C4-2B (cell line): ENCODE results near the gene GYPC.

ENCODE experiments used
- ZFX ChIP-seq: fragments of 450-650 bp; IDR thresholded peaks from 2 replicates; pipeline ENCODE4 v1.6.1; 2017
- TF ChIP-seq, protein P1 (sequence below): fragments of 450-650 bp; conservative IDR thresholded peaks from 2 replicates; pipeline ENCODE4 v1.5.1; 2017; ENCODE audit warnings: mild to moderate bottlenecking

DNA sequence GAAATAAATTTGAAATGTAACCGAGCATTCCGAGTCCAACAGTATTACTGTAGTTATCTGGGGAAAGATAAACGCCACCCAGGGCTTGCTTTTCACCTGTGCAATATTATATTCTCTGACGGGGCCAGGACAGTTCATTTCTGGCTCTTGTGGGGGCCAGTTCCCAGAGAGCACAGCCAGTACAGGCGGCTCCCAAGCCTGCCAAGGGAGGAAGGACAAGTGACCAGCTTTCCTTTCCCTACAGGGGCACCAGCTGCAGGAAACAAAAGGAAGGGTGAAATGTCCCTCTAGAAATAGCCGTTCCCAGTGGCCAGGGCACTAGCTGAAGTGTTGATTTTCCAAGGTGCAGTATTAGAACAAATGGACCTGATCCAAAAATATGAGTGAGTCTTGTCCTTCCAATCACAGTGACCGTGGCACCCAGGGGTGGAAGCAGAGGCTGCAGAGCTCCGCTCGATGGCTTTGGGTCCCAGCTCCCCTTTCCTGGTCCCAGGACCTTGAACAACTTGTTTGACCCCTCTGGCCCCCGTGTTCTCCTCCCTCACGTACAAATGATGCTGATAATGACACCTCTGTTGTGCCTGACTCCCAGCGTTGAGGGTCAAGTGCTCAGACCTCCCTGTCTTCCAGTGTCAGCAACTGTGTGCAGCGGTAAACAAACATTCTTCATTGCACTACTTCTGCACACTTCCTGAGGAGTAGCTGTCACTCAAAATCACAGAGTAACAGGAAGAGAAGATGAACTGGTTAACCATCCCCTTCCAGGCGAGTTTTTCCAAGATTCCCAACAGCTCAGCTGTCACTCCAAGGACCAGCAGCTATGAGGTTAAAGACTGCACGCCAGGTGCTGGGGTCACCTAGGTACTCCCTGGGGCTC is 40.9 kb downstream of the GYPC start:
- TF ChIP-seq, protein P1, sequence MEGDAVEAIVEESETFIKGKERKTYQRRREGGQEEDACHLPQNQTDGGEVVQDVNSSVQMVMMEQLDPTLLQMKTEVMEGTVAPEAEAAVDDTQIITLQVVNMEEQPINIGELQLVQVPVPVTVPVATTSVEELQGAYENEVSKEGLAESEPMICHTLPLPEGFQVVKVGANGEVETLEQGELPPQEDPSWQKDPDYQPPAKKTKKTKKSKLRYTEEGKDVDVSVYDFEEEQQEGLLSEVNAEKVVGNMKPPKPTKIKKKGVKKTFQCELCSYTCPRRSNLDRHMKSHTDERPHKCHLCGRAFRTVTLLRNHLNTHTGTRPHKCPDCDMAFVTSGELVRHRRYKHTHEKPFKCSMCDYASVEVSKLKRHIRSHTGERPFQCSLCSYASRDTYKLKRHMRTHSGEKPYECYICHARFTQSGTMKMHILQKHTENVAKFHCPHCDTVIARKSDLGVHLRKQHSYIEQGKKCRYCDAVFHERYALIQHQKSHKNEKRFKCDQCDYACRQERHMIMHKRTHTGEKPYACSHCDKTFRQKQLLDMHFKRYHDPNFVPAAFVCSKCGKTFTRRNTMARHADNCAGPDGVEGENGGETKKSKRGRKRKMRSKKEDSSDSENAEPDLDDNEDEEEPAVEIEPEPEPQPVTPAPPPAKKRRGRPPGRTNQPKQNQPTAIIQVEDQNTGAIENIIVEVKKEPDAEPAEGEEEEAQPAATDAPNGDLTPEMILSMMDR, result no peak
- no peak for TF ChIP-seq ZFX
